ENCODE results near the gene ARTN.
A peak's percentile ranks its signal among the peaks of the same experiment; 100 is the strongest.

The ARTN gene

DNA sequence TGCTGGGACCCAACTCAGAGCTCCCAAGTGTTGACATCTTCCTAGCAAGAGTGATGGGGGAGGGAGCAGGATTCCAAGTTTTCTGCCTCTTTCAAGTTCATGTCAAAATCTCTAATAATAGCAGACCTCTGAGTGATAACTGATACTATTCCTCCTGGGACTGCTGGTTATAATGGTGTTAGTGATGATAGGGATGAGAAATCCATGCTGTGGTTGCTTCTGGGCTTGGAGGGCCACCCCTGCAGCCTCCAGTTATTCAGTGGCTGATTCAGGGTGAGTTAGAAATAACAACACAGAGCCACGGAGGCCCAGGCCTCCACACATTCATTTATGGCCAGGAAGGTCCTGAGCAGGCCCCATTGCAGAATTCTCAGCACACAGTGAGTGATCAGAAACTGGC lies 40.6 kb upstream of the ARTN start:
- H3K27ac ChIP-seq (ENCODE audit: poor library complexity, severe bottlenecking) = no peak overlapping the region
- peak; percentile 6 for DNase-seq (ENCODE audit: low spot score)
- ATAC-seq (ENCODE audit: low read depth) = no peak

DNA sequence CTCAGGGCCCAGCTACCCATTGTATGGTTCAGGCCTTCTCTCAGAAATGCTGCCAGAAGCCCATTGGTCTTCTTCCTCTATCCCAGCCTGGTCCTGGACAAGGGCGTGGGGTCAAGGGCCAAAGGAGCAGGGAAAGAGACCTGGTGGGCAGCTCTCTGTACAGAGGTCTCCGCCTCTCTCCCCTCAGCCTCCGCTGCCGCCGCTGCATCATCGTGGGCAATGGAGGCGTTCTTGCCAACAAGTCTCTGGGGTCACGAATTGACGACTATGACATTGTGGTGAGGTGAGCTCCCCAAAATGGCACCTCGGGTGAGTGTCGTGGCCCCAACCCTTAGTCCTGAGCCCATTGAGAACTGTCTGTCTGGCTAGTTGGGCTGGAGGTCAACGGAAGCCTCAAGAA lies 34.6 kb upstream of the ARTN start:
- no peak for ATAC-seq (ENCODE audit: low read depth)
- no peak for DNase-seq (ENCODE audit: low spot score)
- Histone ChIP-seq H3K27me3 (ENCODE audit: insufficient read depth, poor library complexity, severe bottlenecking) (no peaks in the 10 kb centered on the region), H3K9me3 (ENCODE audit: severe bottlenecking) (no peaks in the 10 kb centered on the region), H3K4me3 (ENCODE audit: severe bottlenecking) (no peak overlapping the region), H3K36me3 (ENCODE audit: low read depth) (peaks cover 8% of the 10 kb centered on the region; the same call in 1 of the 2 replicates), H3K27ac (ENCODE audit: poor library complexity, severe bottlenecking) (no peak overlapping the region), H3K4me1 (ENCODE audit: insufficient read depth, poor library complexity, severe bottlenecking) (no peaks in the 10 kb centered on the region)
- TF ChIP-seq, protein P1, sequence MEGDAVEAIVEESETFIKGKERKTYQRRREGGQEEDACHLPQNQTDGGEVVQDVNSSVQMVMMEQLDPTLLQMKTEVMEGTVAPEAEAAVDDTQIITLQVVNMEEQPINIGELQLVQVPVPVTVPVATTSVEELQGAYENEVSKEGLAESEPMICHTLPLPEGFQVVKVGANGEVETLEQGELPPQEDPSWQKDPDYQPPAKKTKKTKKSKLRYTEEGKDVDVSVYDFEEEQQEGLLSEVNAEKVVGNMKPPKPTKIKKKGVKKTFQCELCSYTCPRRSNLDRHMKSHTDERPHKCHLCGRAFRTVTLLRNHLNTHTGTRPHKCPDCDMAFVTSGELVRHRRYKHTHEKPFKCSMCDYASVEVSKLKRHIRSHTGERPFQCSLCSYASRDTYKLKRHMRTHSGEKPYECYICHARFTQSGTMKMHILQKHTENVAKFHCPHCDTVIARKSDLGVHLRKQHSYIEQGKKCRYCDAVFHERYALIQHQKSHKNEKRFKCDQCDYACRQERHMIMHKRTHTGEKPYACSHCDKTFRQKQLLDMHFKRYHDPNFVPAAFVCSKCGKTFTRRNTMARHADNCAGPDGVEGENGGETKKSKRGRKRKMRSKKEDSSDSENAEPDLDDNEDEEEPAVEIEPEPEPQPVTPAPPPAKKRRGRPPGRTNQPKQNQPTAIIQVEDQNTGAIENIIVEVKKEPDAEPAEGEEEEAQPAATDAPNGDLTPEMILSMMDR (IDR thresholded peaks at IDR 0.05; ENCODE audit: poor library complexity, severe bottlenecking) = no peak

More for the DNA sequence above, 40.6 kb upstream of the ARTN start:
- TF ChIP-seq, protein P1 (IDR thresholded peaks at IDR 0.05; ENCODE audit: poor library complexity, severe bottlenecking) = no peak
- no peaks in the 10 kb centered on the region for H3K27me3 ChIP-seq (ENCODE audit: insufficient read depth, poor library complexity, severe bottlenecking)
- H3K4me3 ChIP-seq (ENCODE audit: severe bottlenecking) = no peak overlapping the region
- H3K36me3 ChIP-seq (ENCODE audit: low read depth) = no peaks in the 10 kb centered on the region; the same call in 1 of the 2 replicates
- no peaks in the 10 kb centered on the region for H3K9me3 ChIP-seq (ENCODE audit: severe bottlenecking)
- peaks cover under 1% of the 10 kb centered on the region for H3K4me1 ChIP-seq (ENCODE audit: insufficient read depth, poor library complexity, severe bottlenecking)

DNA sequence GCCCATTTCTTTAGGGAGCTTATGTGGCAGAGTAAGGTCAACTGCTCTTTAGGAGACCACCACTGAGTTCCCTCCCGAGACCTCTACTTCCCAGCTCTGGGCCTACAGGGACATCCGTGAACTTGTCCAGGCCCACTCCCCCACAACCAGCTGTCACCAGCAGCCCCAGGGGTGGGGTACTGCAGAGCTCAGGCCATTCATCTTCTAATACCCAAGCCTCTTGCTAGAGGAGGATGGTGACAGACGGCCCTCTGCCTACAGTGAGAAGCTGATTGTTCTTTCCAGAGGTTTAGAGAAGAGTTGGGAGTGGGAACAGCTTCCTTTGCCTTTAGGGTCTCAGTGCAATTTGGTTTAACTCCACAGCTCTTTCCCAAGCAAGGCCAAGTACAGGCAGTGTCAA lies 33.2 kb upstream of the ARTN start:
- no peaks in the 10 kb centered on the region for H3K27me3 ChIP-seq (ENCODE audit: insufficient read depth, poor library complexity, severe bottlenecking)
- no peaks in the 10 kb centered on the region for H3K4me1 ChIP-seq (ENCODE audit: insufficient read depth, poor library complexity, severe bottlenecking)
- ATAC-seq (ENCODE audit: low read depth) (no peak), DNase-seq (ENCODE audit: low spot score) (peak; percentile 21)
- H3K4me3 ChIP-seq (ENCODE audit: severe bottlenecking) = no peak overlapping the region
- no peaks in the 10 kb centered on the region for H3K9me3 ChIP-seq (ENCODE audit: severe bottlenecking)
- TF ChIP-seq, protein P1 (IDR thresholded peaks at IDR 0.05; ENCODE audit: poor library complexity, severe bottlenecking) = no peak
- no peak overlapping the region for H3K27ac ChIP-seq (ENCODE audit: poor library complexity, severe bottlenecking)
- peaks cover 8% of the 10 kb centered on the region; the same call in 1 of the 2 replicates for H3K36me3 ChIP-seq (ENCODE audit: low read depth)

DNA sequence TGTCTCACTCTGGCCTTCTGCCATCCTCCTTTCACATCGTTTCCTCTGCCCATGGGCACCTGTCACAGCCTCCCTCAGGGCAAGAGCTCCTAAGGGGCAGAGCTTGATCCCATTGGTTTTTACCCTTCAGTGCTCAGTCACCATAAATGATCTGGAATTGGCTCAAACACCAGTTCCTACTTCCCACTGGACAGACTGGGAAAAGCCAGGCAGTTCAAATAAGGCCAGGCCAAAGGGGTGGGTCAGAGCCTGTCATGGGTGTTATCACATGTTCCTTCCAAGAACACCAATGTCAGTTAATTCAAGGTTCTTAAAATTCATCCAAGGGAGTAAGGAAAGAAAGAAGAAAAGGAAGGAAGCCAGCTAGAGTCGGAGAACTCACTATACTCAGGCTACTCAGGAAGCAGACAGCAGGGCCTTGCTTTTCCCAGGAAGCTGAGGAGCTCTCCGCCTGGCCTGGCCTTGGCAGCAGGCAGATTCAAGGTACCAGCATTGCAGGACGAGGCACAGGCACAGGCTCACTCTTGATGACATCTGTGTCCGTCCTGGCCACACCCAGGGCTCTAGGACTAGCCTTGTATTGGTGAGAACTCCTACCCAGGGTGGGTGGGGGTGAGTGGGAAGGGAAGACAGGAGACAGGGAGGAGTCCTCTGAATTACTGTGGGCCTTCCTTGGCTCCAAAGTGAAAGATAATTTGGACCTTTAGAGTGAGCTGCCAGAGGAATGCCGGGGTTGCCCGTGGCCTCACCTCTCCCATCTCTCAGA lies 32.2 kb upstream of the ARTN start:
- DNase-seq (ENCODE audit: low spot score) (peak; percentile 3), ATAC-seq (ENCODE audit: low read depth) (no peak)
- Histone ChIP-seq H3K36me3 (ENCODE audit: low read depth) (peaks cover 8% of the 10 kb centered on the region; the same call in 1 of the 2 replicates), H3K4me3 (ENCODE audit: severe bottlenecking) (no peak overlapping the region), H3K9me3 (ENCODE audit: severe bottlenecking) (no peaks in the 10 kb centered on the region), H3K4me1 (ENCODE audit: insufficient read depth, poor library complexity, severe bottlenecking) (no peaks in the 10 kb centered on the region), H3K27me3 (ENCODE audit: insufficient read depth, poor library complexity, severe bottlenecking) (no peaks in the 10 kb centered on the region), H3K27ac (ENCODE audit: poor library complexity, severe bottlenecking) (no peak overlapping the region)
- TF ChIP-seq, protein P1 (IDR thresholded peaks at IDR 0.05; ENCODE audit: poor library complexity, severe bottlenecking) = no peak

Data from RWPE2 (cell line).